Measurements from ENCODE around the gene SIM2.
A peak's percentile ranks its signal among the peaks of the same experiment; 100 is the strongest.

SIM2 gene

DNA sequence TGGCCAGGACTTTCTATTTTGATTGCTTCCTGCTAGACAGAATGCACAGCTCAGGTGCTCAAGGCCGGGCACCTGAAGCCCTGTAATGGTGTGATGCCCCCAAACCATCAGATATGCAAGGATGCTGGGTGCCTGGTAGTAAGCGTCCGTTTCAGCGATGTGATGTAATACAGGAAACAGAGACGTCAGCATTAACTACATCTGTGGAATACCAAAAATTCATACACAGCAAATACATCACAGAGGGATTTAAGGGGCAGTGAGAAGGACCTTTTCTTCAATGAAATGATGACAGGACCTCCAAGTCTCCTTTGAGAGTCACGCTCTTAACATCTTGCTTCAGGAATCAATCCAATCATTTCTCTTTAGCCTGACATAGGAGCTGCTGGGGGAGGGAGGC is 64.4 kb downstream of the SIM2 start:
- no peak for DNase-seq (ENCODE audit: low read depth in 2 of 2)

DNA sequence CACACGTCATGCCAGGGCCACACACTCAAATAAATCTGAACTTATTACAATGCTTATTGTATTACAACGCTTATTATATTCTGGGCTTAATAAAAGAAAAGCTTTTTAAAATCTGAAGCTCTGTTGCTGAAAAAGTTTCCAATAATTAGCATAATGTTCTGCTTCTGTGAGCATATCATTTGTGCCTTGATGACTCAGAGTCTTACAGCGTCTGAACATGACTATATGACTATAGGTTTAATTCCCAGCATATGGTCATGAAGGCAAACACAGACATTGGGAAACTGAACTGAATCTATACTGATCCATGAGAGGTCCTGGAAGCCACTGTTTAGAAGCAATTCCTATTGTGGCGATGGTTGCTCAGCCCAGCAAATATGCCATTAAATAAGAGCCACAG is 66.3 kb downstream of the SIM2 start:
- DNase-seq (ENCODE audit: low read depth in 2 of 2) = no peak

DNA sequence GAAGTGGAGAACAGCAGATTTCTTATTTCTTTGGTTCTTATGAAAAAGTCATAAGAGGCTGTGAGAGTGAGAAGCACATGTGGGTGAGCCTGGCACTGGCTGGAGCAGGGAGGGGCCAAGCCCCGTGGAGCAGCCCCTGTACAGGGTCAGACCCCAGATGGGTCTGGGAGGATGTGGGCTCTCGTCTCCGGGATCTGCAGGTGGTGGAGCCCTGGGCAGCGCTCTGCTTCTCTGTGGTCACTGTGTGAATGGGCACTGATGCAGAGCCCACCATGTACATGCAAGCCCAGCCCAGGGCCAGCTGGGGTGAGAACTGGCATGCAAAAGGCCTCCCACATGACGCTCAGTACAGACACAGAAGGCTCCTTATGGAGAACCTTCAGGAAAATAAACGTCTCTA is 67.6 kb downstream of the SIM2 start:
- no peak for DNase-seq (ENCODE audit: low read depth in 2 of 2)

DNA sequence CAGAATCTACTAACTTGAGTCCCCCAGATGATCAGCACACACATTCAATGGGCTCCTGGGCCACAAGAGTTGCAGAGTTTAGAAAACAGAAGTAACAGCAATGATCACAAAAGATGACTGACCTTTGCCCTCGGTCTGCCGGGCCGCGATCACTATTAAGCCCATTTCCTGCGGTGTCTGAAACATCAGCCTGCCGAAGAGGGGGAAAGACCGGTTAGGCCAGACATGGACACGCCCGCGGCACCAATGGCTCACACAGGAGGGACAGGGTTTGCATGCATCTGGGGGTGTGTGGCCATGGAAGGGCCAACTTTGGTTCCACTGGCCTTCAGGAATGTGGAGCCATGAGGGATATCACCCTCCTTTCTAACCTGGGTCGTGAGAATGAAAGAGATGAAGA is 68.2 kb downstream of the SIM2 start:
- no peak for DNase-seq (ENCODE audit: low read depth in 2 of 2)

DNA sequence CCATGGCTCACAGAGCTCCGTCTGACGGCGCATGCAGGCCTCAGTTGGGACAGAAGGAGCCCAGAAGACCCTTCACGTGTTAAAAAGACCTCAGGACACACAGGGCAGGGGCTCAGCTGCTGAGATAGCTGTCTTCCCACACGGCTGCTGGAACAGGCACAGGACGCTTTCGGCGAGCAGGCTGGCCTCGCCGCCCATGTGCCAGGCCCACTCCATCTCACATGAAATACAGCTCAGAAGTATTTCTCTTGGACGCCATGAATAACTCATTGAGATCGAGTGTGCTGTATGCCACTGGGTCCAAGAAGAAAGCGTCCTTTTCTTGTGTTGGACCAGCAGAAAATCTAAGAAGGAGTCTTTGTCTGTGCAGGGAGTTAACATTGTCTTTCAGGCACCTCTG is 69.6 kb downstream of the SIM2 start:
- DNase-seq (ENCODE audit: low read depth in 2 of 2) = no peak

DNA sequence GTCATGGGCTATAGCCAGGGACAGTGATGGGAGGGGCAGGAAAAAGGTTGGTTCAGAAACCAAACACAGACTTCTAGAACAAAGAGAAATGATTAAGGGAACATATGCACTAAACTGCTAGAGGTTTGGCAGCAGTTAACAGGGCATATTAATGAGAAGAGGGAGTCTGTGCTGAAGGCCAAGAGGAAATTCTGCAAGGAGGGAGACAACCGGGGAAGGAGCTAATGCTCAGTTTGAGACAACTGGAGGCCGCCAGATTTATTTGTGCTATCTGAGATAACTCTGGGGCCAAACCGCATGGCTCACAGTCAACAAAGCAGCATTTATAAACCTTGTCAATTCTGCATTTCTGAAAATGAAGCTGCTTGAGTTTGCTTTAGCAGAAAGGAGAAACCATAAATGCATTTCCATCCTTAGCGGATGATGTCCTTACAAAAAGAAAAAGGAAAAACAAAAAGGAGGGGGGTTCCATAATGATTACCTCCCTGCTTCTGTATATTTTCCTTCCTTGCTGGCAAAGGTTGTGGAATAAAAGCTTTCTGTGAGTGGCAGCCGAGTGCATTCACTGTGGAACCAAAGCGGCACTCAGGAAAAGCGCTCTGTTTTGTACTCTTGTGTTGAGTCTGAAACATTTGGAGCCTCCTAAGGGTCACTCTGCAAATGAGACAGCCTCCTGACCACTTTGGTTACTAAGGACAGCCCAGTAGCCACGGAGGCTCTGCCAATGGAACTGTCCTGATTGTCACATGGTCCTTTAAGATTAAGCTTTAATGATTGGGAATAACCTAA is 70.3 kb downstream of the SIM2 start:
- no peak for DNase-seq (ENCODE audit: low read depth in 2 of 2)

DNA sequence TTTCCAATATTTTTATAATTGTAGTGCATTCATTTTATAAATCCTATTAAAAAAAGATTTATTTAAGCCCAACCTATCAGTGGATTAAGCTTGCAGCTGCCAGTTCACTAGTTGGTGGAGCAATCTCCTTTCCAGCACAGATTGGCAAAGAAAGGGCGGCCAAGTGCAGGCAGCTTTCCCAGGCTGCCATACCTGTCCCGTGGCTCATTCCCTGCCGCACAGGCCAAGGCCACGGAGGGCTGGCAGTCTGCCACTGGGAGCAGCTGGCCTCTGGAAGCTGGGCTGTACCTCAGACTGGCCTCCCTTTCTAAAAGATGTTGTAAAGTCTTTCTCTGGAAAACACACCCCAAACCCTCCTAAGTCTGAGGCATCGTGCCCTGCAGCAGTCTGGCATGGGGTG is 74.2 kb downstream of the SIM2 start:
- DNase-seq (ENCODE audit: low read depth in 2 of 2) = no peak

DNA sequence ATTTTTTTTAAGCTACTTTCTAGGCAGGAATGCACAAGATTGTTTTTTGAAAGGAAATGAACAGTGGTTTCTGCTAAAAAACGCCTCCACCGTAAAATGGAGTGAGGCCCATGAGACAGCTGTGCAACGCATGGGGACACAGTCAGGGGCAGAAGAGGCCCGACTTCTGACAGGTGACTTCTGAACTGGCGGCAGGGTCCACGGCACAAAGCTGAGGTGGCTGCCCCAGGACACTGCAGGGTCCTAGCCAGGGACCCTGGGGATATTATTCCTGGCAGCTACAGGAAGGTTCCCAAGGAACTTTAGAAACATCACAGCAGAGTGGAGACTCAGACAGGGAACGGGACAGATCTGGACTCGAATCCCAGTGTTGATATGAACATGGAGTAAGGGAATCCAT is 75.1 kb downstream of the SIM2 start:
- no peak for DNase-seq (ENCODE audit: low read depth in 2 of 2)

DNA sequence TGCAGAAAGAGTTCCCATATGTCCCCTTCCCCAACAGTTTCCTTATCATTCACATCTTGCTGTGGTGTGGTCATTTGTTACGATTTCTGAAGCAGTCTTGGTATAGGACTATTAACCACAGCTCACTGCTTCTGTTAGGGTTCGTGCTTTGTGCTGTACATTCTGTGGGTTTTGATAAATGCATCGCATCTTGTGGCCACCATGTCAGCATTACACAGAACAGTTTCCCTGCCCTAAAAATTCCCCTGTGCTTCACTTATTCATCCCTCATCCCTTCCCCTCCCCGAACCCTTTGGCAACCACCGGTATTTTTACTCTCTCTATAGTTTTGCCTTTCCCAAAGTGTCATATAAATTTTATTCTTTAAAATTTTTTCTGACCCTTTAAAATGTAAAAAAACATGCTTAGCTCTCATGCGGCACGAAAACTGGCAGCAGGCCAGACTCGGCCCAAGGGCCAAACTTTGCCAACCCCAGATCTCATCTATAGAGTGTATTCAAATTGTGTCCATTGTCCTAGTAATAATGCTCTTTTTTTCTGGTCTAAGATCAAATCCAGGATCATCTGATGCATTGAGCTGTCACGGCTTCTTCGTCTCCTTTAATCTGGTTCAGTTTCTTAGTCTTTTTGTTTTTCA is 78.2 kb downstream of the SIM2 start:
- no peak for DNase-seq (ENCODE audit: low read depth in 2 of 2)

DNA sequence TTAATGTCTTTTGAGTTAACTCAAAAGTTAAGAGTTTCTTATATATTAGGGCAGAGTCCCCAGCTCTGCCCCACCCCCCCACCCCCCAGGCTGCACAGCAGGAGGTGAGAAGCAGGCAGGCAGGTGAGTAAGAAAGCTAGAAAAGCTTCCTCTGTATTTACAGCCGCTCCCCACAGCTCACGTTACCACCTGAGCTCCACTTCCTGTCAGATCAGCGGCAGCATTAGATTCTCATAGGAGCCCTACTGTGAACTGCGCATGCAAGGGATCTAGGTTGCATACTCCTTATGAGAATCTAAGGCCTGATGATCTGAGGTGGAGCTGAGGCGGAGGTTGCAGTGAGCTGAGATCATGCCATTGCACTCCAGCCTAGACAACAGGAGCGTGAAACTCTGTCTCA is 81.9 kb downstream of the SIM2 start:
- no peak for DNase-seq (ENCODE audit: low read depth in 2 of 2)

DNA sequence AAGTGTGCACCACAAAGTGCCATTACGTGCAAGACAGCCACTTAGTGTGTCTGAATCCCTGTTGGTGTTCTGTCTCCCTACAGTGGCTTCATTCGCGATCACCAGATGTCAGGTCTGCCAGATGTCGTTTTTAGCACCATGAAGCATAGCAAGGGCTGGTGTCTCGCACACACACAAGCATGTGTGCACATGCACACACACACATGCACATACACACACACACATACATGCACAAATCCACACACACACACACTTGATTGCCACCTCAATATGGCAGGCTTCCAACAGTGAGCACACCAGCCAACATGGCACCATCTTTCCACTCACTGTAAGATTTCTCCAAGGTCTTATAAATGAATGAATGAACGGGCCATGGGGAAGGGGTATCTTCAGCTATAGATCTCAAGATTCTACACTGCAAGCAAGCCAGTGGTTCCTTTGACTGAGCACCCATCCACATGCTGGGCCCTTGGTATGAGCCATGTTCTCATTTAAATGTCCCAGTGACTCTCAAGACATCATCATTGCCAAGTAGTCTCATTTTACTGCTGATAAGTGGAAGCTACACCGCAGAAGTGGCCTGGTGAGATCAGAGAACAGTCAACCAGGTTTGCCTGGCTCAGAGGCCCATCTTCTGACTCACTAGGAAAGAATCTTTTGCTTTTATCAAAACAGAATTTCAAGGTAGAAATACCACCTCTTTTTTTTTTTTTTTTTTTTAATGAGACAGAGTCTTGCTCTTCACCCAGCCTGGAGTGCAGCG is 84.9 kb downstream of the SIM2 start:
- DNase-seq (ENCODE audit: low read depth in 2 of 2) = no peak

DNA sequence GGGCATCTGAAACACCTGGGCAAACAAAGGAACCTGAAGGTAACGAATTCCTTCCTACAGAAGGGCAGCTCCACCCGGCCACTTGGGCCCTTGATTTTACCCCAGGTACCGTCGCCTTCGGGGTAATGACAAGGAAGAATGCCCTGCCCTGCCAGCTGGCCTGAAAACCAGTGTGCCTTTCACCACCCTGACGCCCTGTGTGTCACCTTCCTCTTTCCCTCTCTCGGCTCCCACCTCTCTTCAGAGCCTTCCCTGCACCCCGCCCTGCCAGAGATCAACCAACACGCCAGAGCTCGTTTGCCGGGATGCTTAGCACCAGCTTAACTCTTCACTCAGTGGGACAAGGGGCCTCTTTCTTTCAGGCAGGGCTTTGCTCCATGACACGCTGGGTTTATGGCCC is 86.0 kb downstream of the SIM2 start:
- no peak for DNase-seq (ENCODE audit: low read depth in 2 of 2)

DNA sequence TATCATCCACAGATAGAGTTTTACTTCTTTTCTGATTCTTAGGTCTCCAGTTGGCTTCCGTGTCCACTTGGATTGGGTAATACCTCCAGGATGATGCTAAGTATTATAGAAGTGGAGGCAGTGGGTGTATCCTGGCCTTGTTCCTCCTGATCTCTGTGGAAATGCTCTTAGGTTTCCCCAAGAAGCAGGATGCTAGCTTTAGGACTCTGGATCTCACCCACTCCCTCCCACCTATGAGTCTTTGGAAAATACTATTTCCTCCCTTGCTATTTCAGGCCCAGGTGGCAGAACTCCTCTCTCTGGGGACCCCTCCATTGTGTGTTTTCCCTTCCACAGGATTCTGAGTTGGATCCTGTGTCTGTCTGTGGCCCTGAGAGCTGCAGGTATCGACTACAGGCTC is 86.7 kb downstream of the SIM2 start:
- no peak for DNase-seq (ENCODE audit: low read depth in 2 of 2)

DNA sequence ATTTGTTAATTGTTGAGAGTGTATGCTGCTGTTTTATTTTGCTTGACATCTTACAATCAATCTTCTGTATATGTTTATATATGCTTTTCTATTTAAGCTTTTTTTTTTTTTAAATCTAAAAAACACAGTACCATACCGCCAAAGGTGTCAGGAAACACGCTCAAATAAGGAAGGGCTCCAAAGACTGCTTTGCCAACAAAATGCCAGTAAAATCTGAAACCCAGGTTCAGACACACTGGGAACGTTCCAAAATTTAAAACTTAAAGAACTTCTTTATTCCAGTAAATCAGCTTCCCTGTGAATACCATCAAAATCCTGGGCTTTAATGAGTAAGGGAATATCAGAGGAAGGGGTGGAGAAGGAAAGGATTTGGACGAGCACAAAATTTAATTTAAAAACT is 87.3 kb downstream of the SIM2 start:
- DNase-seq (ENCODE audit: low read depth in 2 of 2) = no peak

DNA sequence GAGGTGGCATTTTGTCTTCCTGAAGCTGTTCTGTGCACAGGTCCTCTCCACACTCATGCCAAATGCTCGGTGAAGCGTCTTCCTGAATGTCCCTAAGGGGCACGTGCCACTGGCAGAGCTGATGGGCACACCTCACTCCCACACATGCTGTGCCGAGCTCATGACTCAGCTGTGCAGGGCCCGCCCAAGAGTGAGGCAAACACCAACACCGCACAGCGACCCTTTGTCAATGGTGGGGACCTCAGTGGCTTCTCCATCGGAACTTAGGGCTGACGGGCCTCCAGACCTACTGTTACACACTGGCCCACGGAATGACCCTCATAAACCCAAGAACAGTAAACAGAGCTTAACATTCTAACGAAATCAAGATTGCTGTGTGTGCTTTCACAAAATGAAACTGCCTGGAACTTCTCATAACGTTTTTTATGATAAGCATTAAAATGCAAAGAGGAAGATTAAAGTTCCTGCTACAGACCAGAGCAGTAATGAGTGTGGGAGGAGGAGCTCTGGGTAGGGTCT is 89.3 kb downstream of the SIM2 start:
- DNase-seq (ENCODE audit: low read depth in 2 of 2) = no peak

DNA sequence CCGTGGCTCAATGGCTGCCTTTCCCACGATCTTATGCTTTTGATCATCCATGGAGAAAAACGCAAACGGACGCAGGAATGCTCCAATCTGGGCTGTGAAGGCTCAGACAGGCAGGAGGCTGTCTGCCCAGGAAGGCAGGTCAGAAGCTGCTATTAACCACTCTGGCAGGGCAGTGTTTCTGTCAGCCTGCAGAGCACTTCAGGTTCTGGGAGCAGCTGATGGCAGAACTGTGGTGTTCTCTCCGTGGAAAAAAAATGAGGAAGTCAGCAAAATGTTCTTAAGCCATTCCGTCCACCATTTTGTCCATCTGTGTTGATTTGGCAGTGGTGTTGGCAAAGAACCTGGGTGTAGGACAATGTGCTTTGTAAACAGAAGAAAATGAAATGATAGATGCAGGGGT is 91.7 kb downstream of the SIM2 start:
- no peak for DNase-seq (ENCODE audit: low read depth in 2 of 2)

DNA sequence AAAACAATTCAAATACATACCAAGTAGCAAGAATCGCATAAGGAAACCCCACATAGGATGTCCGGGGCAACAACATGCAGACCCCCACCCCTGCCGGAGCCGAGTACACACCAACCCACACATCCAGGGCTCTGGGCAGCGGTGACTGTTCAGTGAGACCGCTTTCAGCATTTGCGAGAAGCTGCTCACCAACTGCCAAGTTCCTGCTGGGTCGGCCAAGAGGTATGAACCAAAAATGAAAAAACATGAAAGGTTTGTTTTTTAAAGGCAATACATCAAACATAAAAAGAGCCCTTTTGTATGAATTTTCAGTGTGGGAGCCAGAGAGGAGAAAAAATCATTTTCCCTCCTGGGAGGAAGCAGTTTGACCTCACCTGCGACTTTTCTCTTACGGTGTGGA is 92.3 kb downstream of the SIM2 start:
- DNase-seq (ENCODE audit: low read depth in 2 of 2) = no peak

DNA sequence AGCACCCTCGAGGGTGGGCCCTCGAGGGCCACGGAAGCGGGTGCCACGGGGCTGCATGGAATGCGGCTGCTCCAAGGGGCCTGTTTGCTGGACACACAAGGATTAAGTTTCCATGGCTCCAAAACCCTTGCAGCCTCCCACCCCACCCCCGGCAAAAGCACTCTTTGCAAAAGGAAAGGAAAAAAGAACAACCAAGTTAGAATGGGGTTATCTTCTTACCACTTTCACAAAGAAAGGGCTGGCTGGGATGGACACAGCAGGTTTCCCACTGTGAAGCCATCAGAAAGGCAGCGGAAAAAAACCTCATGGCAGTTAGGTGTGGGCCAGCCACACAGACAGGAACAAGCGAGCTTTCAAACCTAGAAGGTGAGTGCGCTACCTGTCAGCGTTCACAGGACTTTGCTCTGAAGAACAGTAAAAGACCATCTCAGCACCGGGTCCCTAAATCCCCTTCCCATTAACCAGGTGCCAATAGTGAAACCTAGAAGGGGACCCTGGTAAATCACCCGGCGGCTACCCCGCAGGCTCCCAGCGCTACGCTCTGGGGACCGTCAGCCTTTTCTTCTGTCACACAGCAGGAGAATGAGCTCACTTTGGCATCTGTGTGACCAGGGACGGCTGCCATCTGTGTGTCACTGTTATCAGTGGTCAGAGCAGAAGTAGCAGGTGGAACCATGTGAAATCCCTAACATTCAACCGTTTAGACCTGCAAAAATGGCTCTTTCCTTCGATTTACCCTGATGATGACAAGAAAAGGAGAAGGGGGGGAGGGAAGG is 93.0 kb downstream of the SIM2 start:
- no peak for DNase-seq (ENCODE audit: low read depth in 2 of 2)

DNA sequence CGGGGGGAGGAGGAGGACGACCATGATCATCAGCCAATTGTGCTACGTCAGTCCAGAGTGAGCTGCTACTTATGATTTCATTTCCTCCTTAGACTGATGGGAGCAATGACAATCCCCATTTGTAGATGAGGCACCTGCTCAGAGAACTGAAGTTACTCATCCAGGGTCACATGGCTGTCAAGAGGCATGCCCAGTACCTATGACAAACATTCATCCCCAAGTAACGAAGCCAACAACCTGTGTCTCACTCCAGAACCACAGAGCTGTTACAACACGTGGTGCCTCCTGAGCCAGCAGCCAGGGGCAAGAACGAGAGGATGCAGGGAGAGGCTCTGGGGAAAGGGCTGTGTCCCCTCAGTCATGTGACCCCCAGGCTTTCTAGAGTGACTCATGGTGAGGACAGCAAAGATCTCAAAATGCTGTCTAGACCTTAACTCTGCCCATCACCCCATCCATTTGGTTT is 93.6 kb downstream of the SIM2 start:
- peak in 1 of 2 donors; percentile 2 for DNase-seq (ENCODE audit: low read depth in 2 of 2)

DNA sequence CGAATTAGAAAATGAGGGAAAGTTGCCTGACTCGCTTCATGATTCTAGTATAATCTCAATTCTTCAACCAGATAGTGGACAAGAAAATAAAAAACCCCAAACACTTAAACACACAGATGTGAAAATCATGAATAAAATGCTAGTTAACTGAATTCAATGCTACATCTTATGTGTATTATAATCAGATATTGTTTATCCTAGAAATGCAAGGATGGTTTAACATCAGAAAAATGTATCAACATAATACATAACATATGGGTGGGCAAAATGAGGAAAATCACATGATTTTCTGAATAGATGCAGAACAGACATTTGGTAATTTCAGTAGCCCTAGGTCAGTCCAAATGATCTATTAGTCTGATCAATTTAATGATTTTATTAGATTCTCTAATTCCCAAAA is 97.2 kb downstream of the SIM2 start:
- DNase-seq (ENCODE audit: low read depth in 2 of 2) = no peak

DNA sequence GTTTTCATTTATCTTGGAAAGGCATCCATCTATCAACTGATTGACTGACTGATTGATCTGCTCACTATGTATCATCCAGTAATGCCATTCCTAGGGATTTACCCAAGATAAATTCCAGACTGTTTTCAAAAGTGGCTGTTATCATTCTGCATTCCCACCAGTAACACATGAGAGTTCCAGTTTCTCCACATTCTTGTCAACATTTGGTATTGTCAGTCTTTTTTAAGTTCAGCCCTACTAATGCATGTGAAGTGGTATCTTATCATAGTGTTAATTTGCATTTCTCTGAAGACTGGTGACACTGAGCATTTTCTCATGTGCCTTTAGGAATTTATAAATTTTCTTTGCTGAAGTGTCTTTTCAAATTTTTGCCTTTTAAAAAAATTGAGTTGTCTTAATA is 99.6 kb downstream of the SIM2 start:
- DNase-seq (ENCODE audit: low read depth in 2 of 2) = no peak
